SK-N-SH (cell line): ENCODE data around the gene POMGNT1.

ENCODE experiments used
- CTCF ChIP-seq: fragments of 200-600 bp; sonication (generic); IDR thresholded peaks from 2 replicates; pipeline ENCODE4 v1.6.1; 2017; ENCODE audit warnings: antibody characterized with exemption, mild to moderate bottlenecking, moderate library complexity
- EZH2phosphoT487 ChIP-seq: fragments of 200-600 bp; sonication (generic); IDR thresholded peaks from 2 replicates; pipeline ENCODE4 v1.6.1; 2017; ENCODE audit warnings: low read depth, mixed run types, mild to moderate bottlenecking, antibody characterized with exemption, moderate library complexity, borderline replicate concordance
- FOSL2 ChIP-seq: IDR thresholded peaks from 2 replicates; pipeline ENCODE4 v1.4.0; 2012; ENCODE audit warnings: low read depth, mild to moderate bottlenecking, moderate library complexity, borderline replicate concordance
- MEF2A ChIP-seq: IDR thresholded peaks from 2 replicates; pipeline ENCODE4 v1.4.0; 2012; ENCODE audit warnings: low read depth, borderline replicate concordance
- RFX5 ChIP-seq: IDR thresholded peaks from 2 replicates; pipeline ENCODE4 v1.6.1; 2012; ENCODE audit warnings: mild to moderate bottlenecking, improper control_type of control experiment, low read length
- SIN3A ChIP-seq: IDR thresholded peaks from 2 replicates; pipeline ENCODE4 v1.6.1; 2012; ENCODE audit warnings: low read depth, mild to moderate bottlenecking, low read length, moderate library complexity, borderline replicate concordance
- TCF12 ChIP-seq: IDR thresholded peaks from 2 replicates; pipeline ENCODE4 v1.4.0; 2012

- TF ChIP-seq TCF12: no peak
- no peak for TF ChIP-seq CTCF
- TF ChIP-seq RFX5: no peak
- no peak for TF ChIP-seq SIN3A
- no peak for TF ChIP-seq EZH2phosphoT487
- no peak for TF ChIP-seq FOSL2
- TF ChIP-seq MEF2A: no peak
Observed at GRCh38 chr1:46242918-46243317, 44.7 kb upstream of the POMGNT1 start.
